H9 (cell line): Measurements from ENCODE around the gene WDPCP. TPM values are rescaled to one million over a fixed set of nuclear protein-coding genes. Genes with fewer than 3 reads are reported as not detected.
"Not testable (repeated sequence)": the region's sequence is repeated elsewhere in the genome, so short reads cannot be mapped to it uniquely, and the experiment has no call there.

ENCODE experiments used
- DNase-seq: peaks from one replicate; pipeline ENCODE4 v3.0.0-alpha.2; 2017
- H2AFZ ChIP-seq: one replicate; pipeline ENCODE4 v1.6.1; 2013; ENCODE audit warnings: mild to moderate bottlenecking, low read length, control low read depth, moderate library complexity
- H2AK5ac ChIP-seq: 2 replicates; pipeline ENCODE4 v1.6.1; 2013; ENCODE audit warnings: low read length, control low read depth, mixed read lengths; ENCODE audit not compliant: insufficient read length
- H2BK120ac ChIP-seq: one replicate; pipeline ENCODE4 v1.6.1; 2013; ENCODE audit warnings: low read depth, mild to moderate bottlenecking, low read length, control low read depth, inconsistent platforms; ENCODE audit not compliant: poor library complexity, severe bottlenecking
- H2BK12ac ChIP-seq: 2 replicates; pipeline ENCODE4 v1.6.1; 2013; ENCODE audit warnings: low read length, control low read depth, mixed read lengths, low read depth; ENCODE audit not compliant: insufficient read length
- H2BK15ac ChIP-seq: 2 replicates; pipeline ENCODE4 v1.6.1; 2013; ENCODE audit warnings: low read depth, low read length, control low read depth
- H2BK20ac ChIP-seq: one replicate; pipeline ENCODE4 v1.6.1; 2013; ENCODE audit warnings: low read depth, mild to moderate bottlenecking, low read length, control low read depth, inconsistent platforms; ENCODE audit not compliant: poor library complexity, severe bottlenecking
- H2BK5ac ChIP-seq: 2 replicates; pipeline ENCODE4 v1.6.1; 2013; ENCODE audit warnings: low read length, control low read depth, mixed read lengths; ENCODE audit not compliant: insufficient read length
- H3K14ac ChIP-seq: 2 replicates; pipeline ENCODE4 v1.6.1; 2013; ENCODE audit warnings: low read length, control low read depth; ENCODE audit not compliant: insufficient read depth
- H3K18ac ChIP-seq: 2 replicates; pipeline ENCODE4 v1.6.1; 2013; ENCODE audit warnings: low read depth, mild to moderate bottlenecking, mixed read lengths, low read length, control low read depth; ENCODE audit not compliant: insufficient read length
- H3K23ac ChIP-seq: 2 replicates; pipeline ENCODE4 v1.6.1; 2013; ENCODE audit warnings: low read length, control low read depth, mixed read lengths, low read depth; ENCODE audit not compliant: insufficient read length
- H3K23me2 ChIP-seq: 2 replicates; pipeline ENCODE4 v1.6.1; 2013; ENCODE audit warnings: low read depth, mild to moderate bottlenecking, mixed read lengths, low read length, control low read depth; ENCODE audit not compliant: insufficient read length, poor library complexity, severe bottlenecking
- H3K27ac ChIP-seq: 2 replicates; pipeline ENCODE4 v1.5.1; 2013; ENCODE audit warnings: low read length, control low read depth, mixed read lengths, low read depth; ENCODE audit not compliant: insufficient read length
- H3K27me3 ChIP-seq: 2 replicates; pipeline ENCODE4 v1.6.1; 2013; ENCODE audit warnings: low read length, control low read depth, inconsistent platforms; ENCODE audit not compliant: insufficient read depth
- H3K4ac ChIP-seq: 2 replicates; pipeline ENCODE4 v1.6.1; 2013; ENCODE audit warnings: low read depth, mild to moderate bottlenecking, control low read depth, inconsistent platforms, low read length, moderate library complexity
- H3K4me1 ChIP-seq: 2 replicates; pipeline ENCODE4 v1.6.1; 2013; ENCODE audit warnings: low read length, control low read depth, inconsistent platforms; ENCODE audit not compliant: insufficient read depth
- H3K4me2 ChIP-seq: 2 replicates; pipeline ENCODE4 v1.6.1; 2013; ENCODE audit warnings: low read length, control low read depth, mixed read lengths; ENCODE audit not compliant: insufficient read length, insufficient read depth
- H3K56ac ChIP-seq: 2 replicates; pipeline ENCODE4 v1.6.1; 2013; ENCODE audit warnings: low read depth, mild to moderate bottlenecking, mixed read lengths, low read length, control low read depth; ENCODE audit not compliant: insufficient read length
- H3K79me1 ChIP-seq: 2 replicates; pipeline ENCODE4 v1.6.1; 2013; ENCODE audit warnings: low read depth, mild to moderate bottlenecking, moderate library complexity, low read length, control low read depth, inconsistent platforms; ENCODE audit not compliant: insufficient read depth, poor library complexity, severe bottlenecking
- H3K79me2 ChIP-seq: 2 replicates; pipeline ENCODE4 v1.6.1; 2013; ENCODE audit warnings: low read length, control low read depth, inconsistent platforms; ENCODE audit not compliant: insufficient read depth
- H3K9ac ChIP-seq: 2 replicates; pipeline ENCODE4 v1.6.1; 2013; ENCODE audit warnings: low read length, control low read depth, mixed read lengths; ENCODE audit not compliant: insufficient read length; ENCODE audit errors: extremely low read depth
- H3K9me3 ChIP-seq: one replicate; pipeline ENCODE4 v1.6.1; 2013; ENCODE audit warnings: low read depth, low read length, inconsistent platforms; ENCODE audit not compliant: control insufficient read depth
- H3T11ph ChIP-seq: one replicate; pipeline ENCODE4 v1.6.1; 2013; ENCODE audit warnings: mild to moderate bottlenecking, low read length, control low read depth, inconsistent platforms
- H4K20me1 ChIP-seq: one replicate; pipeline ENCODE4 v1.6.1; 2013; ENCODE audit not compliant: control insufficient read depth, insufficient read length, insufficient read depth
- H4K5ac ChIP-seq: 2 replicates; pipeline ENCODE4 v1.6.1; 2013; ENCODE audit warnings: low read depth, mild to moderate bottlenecking, mixed read lengths, low read length, control low read depth; ENCODE audit not compliant: insufficient read length
- H4K8ac ChIP-seq: replicated peaks from 2 replicates; pipeline ENCODE4 v1.6.1; 2013; ENCODE audit warnings: low read length, control low read depth, mixed read lengths, low read depth; ENCODE audit not compliant: insufficient read length
- H4K91ac ChIP-seq: 2 replicates; pipeline ENCODE4 v1.6.1; 2013; ENCODE audit warnings: low read depth, mild to moderate bottlenecking, moderate library complexity, mixed read lengths, low read length, control low read depth; ENCODE audit not compliant: insufficient read length
- H3K27ac Mint-ChIP-seq, 3 experiments: 2 replicates in 2 of 3; 3 replicates in 1 of 3; pipeline ENCODE4 v1.8.0; 2020 to 2021; ENCODE audit warnings: mixed read lengths in 3 of 3, mild to moderate bottlenecking in 1 of 3, moderate library complexity in 1 of 3
- H3K27me3 Mint-ChIP-seq: 2 replicates; pipeline ENCODE4 v1.8.0; 2021; ENCODE audit warnings: low read depth, mild to moderate bottlenecking, moderate library complexity, mixed read lengths
- H3K36me3 Mint-ChIP-seq, 3 experiments: 2 replicates in 2 of 3; 3 replicates in 1 of 3; pipeline ENCODE4 v1.8.0; 2020 to 2021; ENCODE audit warnings: low read depth in 3 of 3, mixed read lengths in 3 of 3; ENCODE audit not compliant: insufficient read depth in 1 of 3
- H3K4me1 Mint-ChIP-seq, 2 experiments: 2 replicates each; pipeline ENCODE4 v1.8.0; 2020; ENCODE audit warnings: mixed read lengths in 2 of 2
- H3K4me3 Mint-ChIP-seq, 2 experiments: 2 replicates in 1 of 2; 3 replicates in 1 of 2; pipeline ENCODE4 v1.8.0; 2020 to 2021; ENCODE audit warnings: mild to moderate bottlenecking in 2 of 2, mixed read lengths in 2 of 2, moderate library complexity in 1 of 2
- H3K9me3 Mint-ChIP-seq, 2 experiments: 2 replicates in 1 of 2; 3 replicates in 1 of 2; pipeline ENCODE4 v1.8.0; 2020; ENCODE audit warnings: mild to moderate bottlenecking in 2 of 2, mixed read lengths in 2 of 2, moderate library complexity in 1 of 2
- WGBS: extraction: QIAGEN DNeasy Blood & Tissue Kit; methylation state at CpG from one replicate; pipeline ENCODE4 v1.1.7; 2013; ENCODE audit warnings: missing lambda C conversion rate, low lambda C conversion rate, mixed read lengths; ENCODE audit not compliant: insufficient read length; ENCODE audit errors: extremely low coverage; 5-methylcytosine and 5-hydroxymethylcytosine counted together
- total RNA-seq: library from RNA; stranded (reverse); gene quantifications from 2 replicates; pipeline ENCODE4 v1.2.1, GENCODE V29; 2021
- TF ChIP-seq, protein P1 (sequence below): fragments of 200-600 bp; sonication (generic); conservative IDR thresholded peaks from 3 replicates; pipeline ENCODE4 v1.8.0; 2021; ENCODE audit warnings: antibody characterized with exemption, mild to moderate bottlenecking

The WDPCP gene
- total RNA-seq, 1 experiment from 2014 or later: 22.4 TPM

DNA sequence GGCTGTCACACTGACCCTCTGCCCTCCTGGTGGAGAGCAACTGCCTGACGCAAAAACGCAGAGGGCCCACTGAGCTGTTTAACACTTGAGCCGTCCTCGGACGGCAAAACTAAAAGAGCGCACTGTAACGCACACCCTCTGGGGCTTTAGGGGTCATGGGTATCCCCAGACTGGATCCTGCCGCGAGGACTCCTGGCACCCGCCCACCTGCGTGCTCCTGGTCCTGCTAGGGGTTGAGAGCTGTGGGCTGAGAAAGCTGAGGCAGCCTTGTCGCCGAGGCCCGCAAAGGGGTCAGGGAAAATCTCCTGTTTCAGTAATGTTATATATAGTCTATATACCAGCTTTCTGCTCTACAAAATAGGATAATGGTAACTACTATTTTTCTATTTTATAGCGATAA, 39.6 kb upstream of the WDPCP start:
- Histone ChIP-seq H2BK120ac (no peak overlapping the region), H4K20me1 (no peaks in the 10 kb centered on the region), H3K9ac (no peak overlapping the region), H3K4me2 (no peak overlapping the region), H4K5ac (no peak overlapping the region), H3K9me3 (no peaks in the 10 kb centered on the region), H3K79me2 (no peaks in the 10 kb centered on the region), H3K4ac (no peak overlapping the region), H2BK12ac (no peak overlapping the region), H3K4me1 (no peaks in the 10 kb centered on the region), H3K23ac (no peak overlapping the region), H4K91ac (no peak overlapping the region), H2AK5ac (no peak overlapping the region), H3K27ac (no peak overlapping the region), H3T11ph (no peak overlapping the region), H2BK20ac (no peak overlapping the region), H3K23me2 (no peaks in the 10 kb centered on the region), H2BK5ac (no peak overlapping the region), H3K14ac (no peak overlapping the region), H2AFZ (no peak overlapping the region), H4K8ac (no peak overlapping the region), H3K56ac (no peak overlapping the region), H3K79me1 (no peaks in the 10 kb centered on the region), H2BK15ac (no peak overlapping the region), H3K27me3 (no peaks in the 10 kb centered on the region), H3K18ac (no peak overlapping the region)
- Mint-ChIP-seq H3K27ac (no peak overlapping the region; a peak in 1 of 7 replicates), H3K4me1 (no peaks in the 10 kb centered on the region), H3K4me3 (no peak overlapping the region), H3K36me3 (peaks cover 42 to 82% (median 52%) of the 10 kb centered on the region in 3 experiments), H3K9me3 (peaks cover 49 to 61% of the 10 kb centered on the region in 2 experiments), H3K27me3 (peaks cover 5% of the 10 kb centered on the region; the same call in 1 of the 2 replicates)
- WGBS: no CpG with 5 or more reads among the region's 15 CpGs
- TF ChIP-seq, protein P1, sequence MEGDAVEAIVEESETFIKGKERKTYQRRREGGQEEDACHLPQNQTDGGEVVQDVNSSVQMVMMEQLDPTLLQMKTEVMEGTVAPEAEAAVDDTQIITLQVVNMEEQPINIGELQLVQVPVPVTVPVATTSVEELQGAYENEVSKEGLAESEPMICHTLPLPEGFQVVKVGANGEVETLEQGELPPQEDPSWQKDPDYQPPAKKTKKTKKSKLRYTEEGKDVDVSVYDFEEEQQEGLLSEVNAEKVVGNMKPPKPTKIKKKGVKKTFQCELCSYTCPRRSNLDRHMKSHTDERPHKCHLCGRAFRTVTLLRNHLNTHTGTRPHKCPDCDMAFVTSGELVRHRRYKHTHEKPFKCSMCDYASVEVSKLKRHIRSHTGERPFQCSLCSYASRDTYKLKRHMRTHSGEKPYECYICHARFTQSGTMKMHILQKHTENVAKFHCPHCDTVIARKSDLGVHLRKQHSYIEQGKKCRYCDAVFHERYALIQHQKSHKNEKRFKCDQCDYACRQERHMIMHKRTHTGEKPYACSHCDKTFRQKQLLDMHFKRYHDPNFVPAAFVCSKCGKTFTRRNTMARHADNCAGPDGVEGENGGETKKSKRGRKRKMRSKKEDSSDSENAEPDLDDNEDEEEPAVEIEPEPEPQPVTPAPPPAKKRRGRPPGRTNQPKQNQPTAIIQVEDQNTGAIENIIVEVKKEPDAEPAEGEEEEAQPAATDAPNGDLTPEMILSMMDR: no peak
- no peak for DNase-seq

DNA sequence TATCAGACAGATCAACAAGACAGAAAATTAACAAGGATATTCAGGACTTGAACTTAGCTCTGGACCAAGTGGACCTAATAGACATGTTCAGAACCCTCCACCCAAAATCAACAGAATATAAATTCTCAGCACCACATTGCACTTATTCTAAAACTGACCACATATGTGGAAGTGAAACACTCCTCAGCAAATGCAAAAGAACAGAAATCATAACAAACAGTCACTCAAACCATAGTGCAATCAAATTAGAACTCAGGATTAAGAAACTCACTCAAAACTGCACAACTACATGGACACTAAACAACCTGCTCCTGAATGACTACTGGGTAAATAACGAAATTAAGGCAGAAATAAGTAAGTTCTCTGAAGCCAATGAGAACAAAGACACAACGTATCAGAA, 35.5 kb upstream of the WDPCP start:
- H3K56ac ChIP-seq, H2AK5ac ChIP-seq, H3K27me3 Mint-ChIP-seq, H3K27ac Mint-ChIP-seq, H3K79me1 ChIP-seq, H2BK12ac ChIP-seq, H3K23me2 ChIP-seq, H3K4me1 ChIP-seq, H3K27me3 ChIP-seq, H3K4me3 Mint-ChIP-seq, H3K18ac ChIP-seq, H3K14ac ChIP-seq, H3K27ac ChIP-seq, H4K5ac ChIP-seq, H3T11ph ChIP-seq, H3K4ac ChIP-seq, H3K9me3 ChIP-seq, H4K91ac ChIP-seq, H3K23ac ChIP-seq, H3K9ac ChIP-seq, H2BK5ac ChIP-seq, H3K79me2 ChIP-seq, H4K20me1 ChIP-seq, H4K8ac ChIP-seq, H2BK20ac ChIP-seq, H2AFZ ChIP-seq, H2BK120ac ChIP-seq, H3K4me2 ChIP-seq, DNase-seq, H2BK15ac ChIP-seq: not testable (repeated sequence)
- WGBS: no CpG with 5 or more reads among the region's 2 CpGs
- peaks cover 9 to 13% of the 10 kb centered on the region in 2 experiments for H3K4me1 Mint-ChIP-seq
- peaks cover 53 to 85% (median 69%) of the 10 kb centered on the region in 3 experiments for H3K36me3 Mint-ChIP-seq
- H3K9me3 Mint-ChIP-seq: peaks cover 55 to 79% of the 10 kb centered on the region in 2 experiments
